ENCODE data around the gene NGRN.

The NGRN gene

DNA sequence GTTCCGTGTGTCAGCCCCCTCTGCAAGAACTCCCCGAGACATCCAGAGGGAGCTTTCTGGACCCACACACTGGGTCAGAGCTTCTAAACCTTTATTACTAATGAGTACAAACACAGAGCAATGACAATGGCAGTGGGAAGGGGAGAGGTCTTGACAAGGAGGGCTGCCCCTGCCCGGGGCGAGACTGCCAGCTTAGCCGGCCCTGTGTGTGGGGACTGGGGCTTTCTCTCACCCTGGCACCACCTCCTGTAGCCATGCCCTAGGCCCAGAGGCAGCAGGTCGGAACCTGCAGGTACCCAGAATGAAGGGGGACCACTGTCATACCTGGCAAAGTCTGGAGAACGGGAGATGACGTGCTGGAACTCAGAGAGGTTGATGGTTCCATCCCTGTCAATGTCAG lies 34.9 kb upstream of the NGRN start:
- TF ChIP-seq, protein P1, sequence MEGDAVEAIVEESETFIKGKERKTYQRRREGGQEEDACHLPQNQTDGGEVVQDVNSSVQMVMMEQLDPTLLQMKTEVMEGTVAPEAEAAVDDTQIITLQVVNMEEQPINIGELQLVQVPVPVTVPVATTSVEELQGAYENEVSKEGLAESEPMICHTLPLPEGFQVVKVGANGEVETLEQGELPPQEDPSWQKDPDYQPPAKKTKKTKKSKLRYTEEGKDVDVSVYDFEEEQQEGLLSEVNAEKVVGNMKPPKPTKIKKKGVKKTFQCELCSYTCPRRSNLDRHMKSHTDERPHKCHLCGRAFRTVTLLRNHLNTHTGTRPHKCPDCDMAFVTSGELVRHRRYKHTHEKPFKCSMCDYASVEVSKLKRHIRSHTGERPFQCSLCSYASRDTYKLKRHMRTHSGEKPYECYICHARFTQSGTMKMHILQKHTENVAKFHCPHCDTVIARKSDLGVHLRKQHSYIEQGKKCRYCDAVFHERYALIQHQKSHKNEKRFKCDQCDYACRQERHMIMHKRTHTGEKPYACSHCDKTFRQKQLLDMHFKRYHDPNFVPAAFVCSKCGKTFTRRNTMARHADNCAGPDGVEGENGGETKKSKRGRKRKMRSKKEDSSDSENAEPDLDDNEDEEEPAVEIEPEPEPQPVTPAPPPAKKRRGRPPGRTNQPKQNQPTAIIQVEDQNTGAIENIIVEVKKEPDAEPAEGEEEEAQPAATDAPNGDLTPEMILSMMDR (IDR thresholded peaks at IDR 0.05): no peak
- no peak for TF ChIP-seq ZFX (IDR thresholded peaks at IDR 0.05; ENCODE audit: borderline replicate concordance)
- peak overlapping the region; percentile 86 for H3K27ac ChIP-seq

DNA sequence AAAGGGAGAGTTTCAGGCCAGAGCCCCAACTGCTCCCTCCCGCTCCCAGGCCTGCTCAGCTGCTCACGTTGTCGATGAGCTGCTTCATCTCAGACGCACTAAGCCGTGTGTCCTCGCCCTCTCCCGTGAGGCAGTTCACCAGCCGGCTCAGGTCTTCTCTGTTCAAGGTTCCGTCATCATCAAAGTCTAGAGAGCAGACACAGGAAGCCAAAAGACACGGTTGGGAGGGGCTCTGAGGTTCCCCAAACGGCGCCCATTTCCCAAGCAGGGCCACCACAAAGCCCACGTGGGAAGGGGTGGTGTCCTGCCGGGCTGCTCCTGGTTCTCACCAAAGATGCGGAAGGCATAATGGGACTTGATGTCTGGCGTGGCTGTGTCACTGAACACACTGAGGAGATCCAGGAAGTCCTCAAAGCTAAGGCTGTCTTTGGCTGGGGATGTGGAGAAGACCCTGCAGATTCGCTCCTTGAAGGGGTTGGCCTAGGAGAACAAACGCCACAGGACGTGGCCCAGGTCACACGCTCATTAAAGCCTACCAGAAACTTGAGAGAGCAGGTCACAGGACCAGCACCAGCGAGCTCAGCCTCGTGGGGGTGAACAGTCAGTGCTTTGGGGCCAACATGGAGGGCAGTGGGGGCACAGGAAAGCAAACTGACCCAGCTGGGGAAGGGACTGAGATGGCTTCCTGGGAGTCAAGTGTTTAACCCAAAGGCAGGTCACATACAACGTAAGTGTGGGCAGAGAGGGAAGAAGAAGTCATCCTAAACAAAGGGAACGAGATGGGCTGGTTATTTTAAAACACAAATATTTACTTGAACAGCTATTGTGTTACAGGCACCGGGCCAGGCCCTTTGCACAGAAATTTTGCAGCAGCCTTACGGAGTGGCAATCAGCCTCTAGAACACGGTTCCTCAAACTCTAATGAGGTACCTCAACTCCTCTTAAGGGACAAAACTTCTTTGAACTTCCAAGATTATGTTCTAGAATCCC lies 34.1 kb upstream of the NGRN start:
- peak overlapping the region; percentile 86 for H3K27ac ChIP-seq
- TF ChIP-seq ZFX (IDR thresholded peaks at IDR 0.05; ENCODE audit: borderline replicate concordance): no peak
- TF ChIP-seq, protein P1 (IDR thresholded peaks at IDR 0.05): no peak

DNA sequence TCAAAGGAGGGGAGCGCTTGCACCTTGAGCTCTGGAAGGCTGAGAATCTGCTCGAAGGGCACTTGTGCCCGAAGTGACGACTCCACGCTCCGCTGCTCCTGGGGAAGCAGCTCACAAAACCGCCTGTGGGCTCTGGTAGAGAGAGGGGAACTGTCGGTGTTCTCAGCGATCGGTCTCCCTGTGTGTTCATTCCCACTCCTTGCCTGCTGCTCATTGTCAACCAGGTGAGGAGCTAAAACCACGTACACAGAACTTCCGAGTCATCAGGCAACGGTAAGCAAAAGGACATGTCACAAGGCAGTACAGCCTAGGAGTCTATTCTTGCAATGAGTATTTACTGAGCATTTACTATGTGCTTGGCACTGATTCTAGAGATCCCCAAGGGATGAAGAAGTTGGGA lies 33.3 kb upstream of the NGRN start:
- TF ChIP-seq, protein P1 (IDR thresholded peaks at IDR 0.05): no peak
- no peak for TF ChIP-seq ZFX (IDR thresholded peaks at IDR 0.05; ENCODE audit: borderline replicate concordance)
- peak overlapping the region; percentile 86 for H3K27ac ChIP-seq

DNA sequence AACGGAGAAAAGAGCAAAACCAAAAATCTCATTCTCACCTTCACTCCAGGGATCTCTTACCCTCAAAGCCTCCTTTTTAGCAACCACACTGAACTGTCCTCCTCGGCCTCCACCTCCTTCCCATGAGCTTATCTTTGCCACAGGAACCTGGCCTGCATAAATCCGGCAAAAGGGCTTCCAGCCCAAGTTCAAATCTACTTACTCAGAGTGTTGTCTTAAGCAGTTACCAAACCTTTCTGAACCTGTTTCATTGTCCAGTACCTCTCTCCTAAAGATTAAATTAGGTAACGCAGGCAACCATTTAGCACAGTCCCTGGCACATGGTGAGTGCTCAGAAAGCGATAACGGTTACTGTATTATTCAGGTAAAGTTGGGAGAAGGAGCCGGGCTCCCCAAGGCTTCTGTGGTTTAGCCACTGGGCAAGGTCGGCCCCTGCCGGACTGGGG lies 32.5 kb upstream of the NGRN start:
- peak overlapping the region; percentile 86 for H3K27ac ChIP-seq
- no peak for TF ChIP-seq ZFX (IDR thresholded peaks at IDR 0.05; ENCODE audit: borderline replicate concordance)
- TF ChIP-seq, protein P1 (IDR thresholded peaks at IDR 0.05): peak; percentile 56

DNA sequence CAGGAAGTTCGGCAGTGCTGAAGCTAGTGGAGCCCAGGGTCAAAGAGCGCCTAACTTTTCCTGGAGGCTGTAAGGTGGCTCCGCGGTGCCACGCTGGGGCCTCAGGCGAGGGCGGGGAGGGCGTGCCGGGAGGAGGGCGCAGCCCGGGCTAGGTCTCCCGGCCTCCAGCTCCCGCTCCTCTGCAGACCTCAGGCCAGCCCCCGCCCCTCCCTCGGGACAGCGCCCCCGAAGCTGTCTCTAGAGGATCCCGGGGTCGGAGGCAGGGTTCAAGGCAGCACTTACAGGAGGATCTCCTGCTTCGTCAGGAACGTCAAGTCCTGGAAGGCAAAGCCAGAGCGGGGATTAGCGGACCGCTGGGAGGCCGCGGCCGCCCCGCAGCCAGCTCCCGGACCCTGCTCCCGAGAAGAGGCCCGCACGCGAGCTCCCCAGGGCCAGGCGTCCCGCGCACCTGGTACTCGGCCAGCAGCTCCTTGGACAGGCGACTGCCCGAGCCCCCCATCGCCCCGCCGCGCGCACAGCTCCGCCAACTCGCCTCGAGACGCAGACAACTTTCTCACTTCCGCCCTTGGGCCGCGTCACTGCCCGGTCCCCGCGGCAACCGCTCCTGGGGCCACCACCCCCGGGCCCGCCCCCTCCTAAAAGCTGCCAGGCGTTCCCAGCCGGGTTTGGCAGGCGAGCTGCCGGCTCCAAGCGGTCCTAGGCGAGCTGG lies 31.9 kb upstream of the NGRN start, which contains the start of gene CIB1:
Gene CIB1 (minus strand): TSS at position 555 of the 709 bp plus-strand sequence. CDS start 56 bp downstream, at position 499.
- no peak for TF ChIP-seq ZFX (IDR thresholded peaks at IDR 0.05; ENCODE audit: borderline replicate concordance)
- TF ChIP-seq, protein P1 (IDR thresholded peaks at IDR 0.05): 0 out of 2 replicates have a peak, but pooled peaks have one; percentile 17

DNA sequence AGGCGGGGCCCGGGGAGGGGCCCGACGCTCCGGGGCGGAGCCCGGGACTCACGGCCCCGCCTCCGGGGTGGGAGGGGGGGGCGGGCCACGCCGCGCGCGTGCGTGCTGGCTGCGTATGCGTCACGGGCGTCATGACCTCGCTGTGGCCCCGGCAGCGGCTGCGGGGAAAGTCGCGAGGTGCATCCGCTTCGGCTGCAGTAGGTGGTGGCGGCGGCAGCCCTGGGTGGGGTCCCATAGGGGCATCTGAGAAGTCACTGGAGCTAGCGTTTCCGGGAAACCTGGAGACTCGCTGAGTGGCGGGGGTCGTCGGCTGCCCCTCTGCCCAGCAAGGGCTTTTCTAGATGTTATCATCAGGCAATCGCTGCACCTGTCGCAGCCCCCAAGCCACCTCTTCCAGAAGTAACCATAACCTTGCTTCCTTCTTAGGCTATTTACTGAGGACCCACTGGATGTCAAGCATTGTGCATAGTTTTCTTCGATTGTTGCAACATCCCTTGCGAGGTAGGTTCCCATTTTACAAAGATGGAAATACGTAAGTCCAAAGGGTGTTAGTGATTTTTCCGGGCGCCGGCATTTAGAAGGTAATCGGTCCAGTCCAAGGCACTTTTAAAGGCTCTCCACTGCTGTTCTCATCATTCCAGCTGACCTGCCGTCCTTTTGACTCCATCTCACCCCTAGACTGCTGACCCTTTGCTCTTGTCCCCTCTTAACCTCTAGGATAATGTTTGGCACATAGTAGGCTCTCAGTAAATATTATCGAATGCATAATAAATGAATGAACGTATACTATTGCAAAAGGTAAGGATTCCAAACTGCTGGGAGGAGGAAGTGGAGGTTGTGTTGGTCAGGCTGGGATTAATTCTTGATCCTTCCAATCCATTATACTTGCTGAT lies 31.1 kb upstream of the NGRN start, which contains the start of gene GDPGP1:
Gene GDPGP1 (plus strand): TSS at position 114 of the 893 bp plus-strand sequence. CDS start 6,700 bp downstream, outside the sequence.
- peak within 1 kb of the TSS; percentile 86 for H3K27ac ChIP-seq
- TF ChIP-seq ZFX (IDR thresholded peaks at IDR 0.05; ENCODE audit: borderline replicate concordance): no peak
- TF ChIP-seq, protein P1 (IDR thresholded peaks at IDR 0.05): no peak

More for the DNA sequence above, 31.9 kb upstream of the NGRN start, which contains the start of gene CIB1:
- H3K27ac ChIP-seq: peak within 1 kb of the TSS; percentile 86
